Measurements from ENCODE around the gene RAMAC.
"Not testable (repeated sequence)": the region's sequence is repeated elsewhere in the genome, so short reads cannot be mapped to it uniquely, and the experiment has no call there.

The RAMAC gene

DNA sequence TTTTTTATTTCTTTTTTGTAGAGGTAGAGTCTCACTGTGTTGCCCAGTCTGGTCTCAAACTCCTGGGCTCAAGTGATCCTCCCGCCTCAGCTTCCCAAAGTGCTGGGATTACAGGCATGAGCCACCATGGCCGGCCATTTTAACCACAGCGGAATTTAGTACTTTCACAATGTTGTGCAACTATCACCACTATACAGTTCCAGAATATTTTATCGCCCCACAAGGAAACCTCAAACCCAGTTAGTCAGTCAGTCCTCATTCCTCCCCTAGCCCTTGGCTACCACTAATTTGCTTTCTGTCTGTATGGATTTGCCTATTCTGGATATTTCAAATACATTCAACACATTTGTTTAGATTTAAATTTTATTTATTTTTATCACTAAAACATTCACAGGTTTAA lies 17.9 kb upstream of the RAMAC start:
- DNase-seq (ENCODE audit: low spot score) = no peak

DNA sequence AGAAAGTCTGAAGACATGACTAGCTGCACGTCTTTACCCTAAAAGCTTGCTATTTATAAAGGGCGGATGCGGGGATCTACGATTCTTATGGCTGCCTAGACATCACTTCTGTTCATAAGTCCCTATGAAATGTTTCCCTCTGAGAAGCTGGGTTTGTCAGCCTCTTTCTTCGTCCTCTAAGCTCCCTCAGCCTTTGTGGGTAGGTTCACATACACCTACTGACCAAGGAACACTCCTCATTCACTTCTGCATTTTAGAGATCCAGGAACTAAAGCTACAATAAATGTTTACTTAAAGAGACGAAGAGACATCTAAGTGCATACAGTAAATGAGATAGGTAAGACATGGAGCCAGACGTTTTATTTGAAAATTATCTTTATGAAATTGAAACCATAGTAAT lies 16.7 kb upstream of the RAMAC start:
- no peak for DNase-seq (ENCODE audit: low spot score)

- DNase-seq (ENCODE audit: low spot score) = no peak
Measured at GRCh38 chr15:82970078-82970686, 15.8 kb upstream of the RAMAC start.

GRCh38 chr15:82970696-82971095 lies 15.3 kb upstream of the RAMAC start:
- DNase-seq (ENCODE audit: low spot score) = no peak

DNA sequence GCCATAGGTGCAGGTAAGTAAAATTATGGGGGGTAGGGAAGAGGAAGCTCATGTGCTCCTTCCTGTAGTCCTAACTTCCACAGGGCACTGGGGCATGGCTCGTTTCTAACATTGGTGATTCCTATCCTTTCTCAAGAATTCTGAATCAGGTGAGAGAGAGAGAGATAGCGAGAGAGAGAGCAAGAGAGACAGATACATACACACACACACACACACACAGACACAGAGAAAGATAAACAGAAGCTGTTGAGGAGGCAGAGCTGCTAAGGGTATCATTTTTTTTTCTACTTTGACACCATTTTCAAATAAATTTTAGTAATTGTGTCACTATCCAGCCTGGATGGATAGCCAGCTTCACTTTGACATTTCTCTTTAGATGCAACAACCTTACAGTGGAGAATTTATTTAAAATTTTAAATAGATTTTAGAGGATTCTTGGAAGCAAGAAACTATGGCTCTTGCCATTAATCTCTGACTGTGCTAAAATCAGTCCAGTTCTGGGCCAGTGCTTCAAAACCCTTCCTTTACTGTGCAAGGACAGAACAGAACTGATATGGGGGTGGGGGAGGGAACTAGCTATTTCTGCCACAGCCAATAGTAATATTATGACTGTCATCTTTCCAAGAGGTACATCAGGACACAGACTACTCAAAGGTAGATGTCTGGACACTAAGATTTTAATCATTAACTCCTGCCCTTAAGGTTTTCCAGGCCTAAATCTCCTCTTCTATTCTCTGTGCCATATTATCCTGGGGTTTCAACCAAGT lies 14.6 kb upstream of the RAMAC start:
- DNase-seq (ENCODE audit: low spot score) = no peak

GRCh38 chr15:82972990-82973389 lies 13.0 kb upstream of the RAMAC start:
- DNase-seq (ENCODE audit: low spot score) = no peak

DNA sequence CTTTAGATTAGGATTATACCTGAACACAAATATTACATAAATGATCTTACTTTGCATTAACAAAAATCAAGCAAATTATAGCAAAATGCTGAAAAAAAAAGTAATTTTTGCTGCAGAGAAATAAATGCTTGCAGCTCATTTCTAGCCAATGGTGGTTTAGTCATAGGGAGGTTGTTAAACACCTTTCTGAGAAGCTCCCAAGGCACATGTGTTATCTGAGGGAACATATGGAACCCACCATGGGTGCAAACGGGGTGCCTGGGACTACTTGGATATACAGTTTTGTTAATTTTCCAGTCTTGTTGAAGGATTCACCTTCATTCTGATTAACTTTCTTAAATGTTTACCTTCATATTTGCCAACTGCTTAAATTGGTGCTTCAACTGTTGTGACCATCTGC lies 8.9 kb upstream of the RAMAC start:
- no peak for DNase-seq (ENCODE audit: low spot score)

- DNase-seq (ENCODE audit: low spot score) = no peak
Measured at GRCh38 chr15:82978438-82978837, 7.6 kb upstream of the RAMAC start.

DNA sequence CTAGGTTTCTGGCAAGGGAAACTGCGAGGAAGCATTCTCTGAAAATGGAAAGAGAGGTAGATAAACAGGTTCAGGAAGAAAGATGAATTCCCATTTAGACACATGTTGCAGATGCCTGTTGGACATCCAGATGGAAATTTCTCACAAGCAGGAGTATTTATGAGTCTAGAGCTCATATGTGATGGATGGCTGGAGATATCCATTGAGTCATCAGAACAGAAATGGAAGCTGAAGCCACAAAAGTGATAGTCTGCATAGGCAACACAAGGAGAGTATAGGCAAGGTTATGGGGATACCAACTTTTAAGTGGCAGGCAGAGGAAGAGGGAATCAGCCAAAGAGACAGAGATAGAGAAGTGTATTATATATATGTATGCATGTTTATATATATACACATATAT lies 6.3 kb upstream of the RAMAC start:
- no peak for DNase-seq (ENCODE audit: low spot score)

- DNase-seq (ENCODE audit: low spot score) = no peak
Measured at GRCh38 chr15:82980981-82981380, 5.0 kb upstream of the RAMAC start.

DNA sequence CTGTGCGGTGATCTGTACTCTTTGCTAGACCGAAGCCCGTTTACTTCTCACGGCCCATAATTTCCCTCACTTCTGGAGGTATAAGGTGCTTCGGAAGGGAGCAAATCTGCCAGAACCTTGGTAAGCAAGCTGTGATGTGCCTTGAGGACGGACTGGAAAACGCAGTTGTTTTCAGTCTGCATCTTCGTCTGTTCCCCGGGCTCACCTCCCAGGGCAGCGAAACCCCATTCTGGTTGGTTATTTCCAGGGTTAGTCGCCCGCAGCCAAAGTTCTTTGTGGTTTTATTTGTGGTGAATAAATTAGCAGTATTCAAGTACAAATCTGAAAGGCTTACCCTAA lies 401 bp downstream of the RAMAC start:
- peak; percentile 53 for DNase-seq (ENCODE audit: low spot score)

DNA sequence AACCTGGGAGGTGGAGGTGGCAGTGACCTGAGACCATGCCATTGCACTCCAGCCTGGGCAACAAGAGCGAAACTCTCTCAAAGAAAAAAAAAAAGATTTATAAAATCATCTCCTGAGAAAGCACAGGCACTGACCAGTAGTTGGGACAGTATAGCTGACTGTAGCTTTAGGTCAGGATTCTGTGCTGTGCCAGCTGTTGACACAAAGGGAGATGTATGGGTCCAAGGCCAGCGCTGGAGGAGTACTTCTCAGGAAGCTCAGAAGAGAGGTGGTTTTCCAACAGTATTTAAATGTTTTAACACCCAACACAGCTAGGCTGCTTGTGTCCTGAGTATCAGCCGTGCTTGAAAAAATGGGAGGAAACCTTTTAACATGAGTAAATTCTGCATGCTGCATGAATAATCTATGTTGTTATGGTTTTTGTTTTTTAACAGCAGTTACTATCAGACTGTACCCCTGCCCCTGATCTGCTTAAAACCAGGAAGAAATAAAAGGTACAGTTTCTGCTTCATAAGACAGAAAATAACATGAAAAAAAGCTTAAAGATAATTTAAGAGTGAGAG lies 6.5 kb downstream of the RAMAC start:
- DNase-seq (ENCODE audit: low spot score) = no peak

GRCh38 chr15:82993144-82993543 lies 7.1 kb downstream of the RAMAC start:
- no peak for DNase-seq (ENCODE audit: low spot score)

DNA sequence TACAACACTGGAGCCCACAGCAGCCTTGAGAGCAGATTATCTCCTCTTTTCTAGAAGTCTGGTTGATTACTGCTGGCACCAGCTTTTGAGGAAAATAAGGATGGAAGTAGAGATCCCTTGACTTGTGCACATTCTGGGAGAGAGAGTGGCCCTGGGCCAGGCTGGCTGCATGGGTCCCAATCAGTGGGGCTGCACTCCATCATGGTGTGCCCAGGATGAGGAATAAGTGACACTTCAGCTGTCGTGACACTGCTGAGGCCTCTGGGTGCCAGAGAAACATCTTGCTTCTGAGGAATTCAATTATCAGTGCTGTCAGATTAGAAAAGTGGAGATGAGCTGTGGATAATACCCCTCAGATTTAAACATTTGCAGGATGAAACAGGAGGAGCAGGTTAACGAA lies 9.1 kb downstream of the RAMAC start:
- DNase-seq (ENCODE audit: low spot score) = no peak

DNA sequence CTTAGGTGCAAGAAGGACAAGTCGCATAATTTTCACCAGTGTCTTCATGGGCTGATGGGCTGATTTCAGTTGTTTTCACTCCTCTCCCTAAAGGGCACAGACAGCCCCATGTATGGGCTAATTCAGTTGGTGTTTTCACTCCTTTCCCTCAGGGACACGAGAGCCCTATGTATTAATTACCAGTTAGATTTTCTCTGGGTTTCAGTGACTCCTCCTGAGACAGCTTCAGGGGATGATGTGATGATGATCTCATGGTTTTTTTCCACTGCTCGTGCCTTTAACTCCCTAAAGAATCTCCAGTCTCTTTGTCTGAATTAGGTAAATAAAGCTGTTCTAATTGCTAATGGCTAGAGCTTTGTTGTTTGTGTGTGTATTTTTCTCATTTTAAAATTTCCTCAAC lies 9.9 kb downstream of the RAMAC start:
- DNase-seq (ENCODE audit: low spot score) = no peak

DNA sequence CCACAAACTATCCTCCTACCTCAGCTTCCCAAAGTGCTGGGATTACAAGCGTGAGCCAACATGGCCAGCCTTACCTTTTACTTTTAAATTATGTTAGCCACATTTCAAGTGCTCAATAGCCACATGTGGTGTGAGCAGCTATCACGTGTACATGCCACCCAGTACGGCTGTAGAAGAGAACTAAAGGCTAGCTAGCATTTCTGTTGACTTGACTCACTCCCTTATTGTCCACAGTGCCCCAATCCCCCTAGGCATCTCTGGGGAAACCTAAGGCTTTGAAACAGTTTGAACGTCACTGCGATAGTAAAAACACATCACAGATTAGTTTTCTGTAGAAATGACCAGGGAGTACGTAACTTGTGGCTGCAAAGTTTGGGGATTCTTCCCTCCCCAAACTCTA lies 13.4 kb downstream of the RAMAC start:
- DNase-seq (ENCODE audit: low spot score) = no peak

GRCh38 chr15:82999905-83000671 lies 14.1 kb downstream of the RAMAC start:
- peak; percentile 45 for DNase-seq (ENCODE audit: low spot score)

GRCh38 chr15:83000672-83001031 lies 14.6 kb downstream of the RAMAC start:
- DNase-seq (ENCODE audit: low spot score) = not testable (repeated sequence)

DNA sequence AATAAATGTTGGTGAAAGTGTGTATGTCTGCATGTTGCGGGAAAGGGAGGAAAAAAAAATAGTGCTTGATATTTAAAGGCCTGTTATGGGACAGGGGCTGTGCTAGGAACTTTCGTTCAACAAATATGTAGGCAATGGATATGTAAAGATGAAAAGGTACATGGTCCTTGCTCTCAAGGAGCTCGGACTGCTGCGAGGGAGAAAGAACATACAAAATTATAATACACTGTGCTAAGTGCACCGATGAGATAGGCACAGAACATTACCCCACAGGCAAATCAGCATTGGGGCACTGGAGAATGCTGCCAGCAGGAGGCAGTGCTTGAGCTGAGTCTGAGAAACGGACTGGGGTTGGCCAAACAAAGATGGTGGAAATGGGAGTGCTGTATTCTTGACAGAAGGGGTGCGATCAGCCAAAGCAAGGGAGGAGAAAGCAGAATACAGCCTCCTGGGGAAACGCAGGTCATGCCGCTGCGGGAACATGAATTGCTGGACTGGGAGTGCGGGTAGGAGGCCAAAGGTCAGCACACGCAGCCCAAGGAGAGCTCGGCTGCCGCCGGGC lies 24.8 kb downstream of the RAMAC start:
- DNase-seq (ENCODE audit: low spot score) = peak; percentile 79

DNA sequence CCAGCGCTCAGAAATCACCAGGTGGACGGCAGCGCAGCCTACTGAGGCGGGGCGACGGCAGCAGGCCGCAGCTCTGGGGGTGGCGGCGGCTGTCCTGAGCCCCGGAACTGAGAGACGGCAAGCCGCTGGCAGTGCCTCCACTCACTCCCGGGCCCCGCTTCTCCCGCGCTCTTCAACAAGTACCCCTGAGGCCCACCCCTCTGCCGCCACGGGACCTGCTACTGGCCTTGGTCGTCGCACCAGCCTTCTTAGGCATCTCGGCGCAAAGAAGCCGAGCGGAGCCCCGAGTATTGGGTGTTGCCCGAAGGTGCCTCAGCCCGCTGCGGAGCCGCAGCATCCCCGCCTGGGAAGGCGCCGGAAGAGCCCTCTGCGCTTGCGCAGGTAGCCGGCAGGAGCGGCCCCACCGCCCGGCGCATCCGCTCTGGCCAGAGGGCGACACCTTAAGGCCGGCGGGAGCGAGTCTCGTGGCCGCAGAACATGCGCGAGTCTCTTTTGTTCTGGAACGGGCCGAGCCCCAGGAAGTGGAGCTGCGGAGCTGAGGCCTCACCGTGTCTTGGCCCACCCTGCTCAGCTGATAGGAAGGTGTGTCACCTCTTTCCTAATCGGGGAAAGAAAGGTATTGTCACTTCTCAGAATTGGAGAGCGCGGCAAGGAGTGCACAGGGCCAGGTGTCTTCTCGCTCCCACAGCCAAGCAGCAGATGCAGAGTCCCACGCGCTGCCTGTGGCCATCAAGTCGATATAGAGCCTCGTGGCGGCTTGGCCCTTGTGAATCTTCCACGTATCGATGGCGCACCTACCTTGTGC lies 25.5 kb downstream of the RAMAC start, which contains the start of gene C15orf40:
TSS of gene C15orf40 (minus strand) at position 369 of the 805 bp plus-strand sequence. CDS start at position 337, 32 bp downstream.
- DNase-seq (ENCODE audit: low spot score) = peak; percentile 91

DNA sequence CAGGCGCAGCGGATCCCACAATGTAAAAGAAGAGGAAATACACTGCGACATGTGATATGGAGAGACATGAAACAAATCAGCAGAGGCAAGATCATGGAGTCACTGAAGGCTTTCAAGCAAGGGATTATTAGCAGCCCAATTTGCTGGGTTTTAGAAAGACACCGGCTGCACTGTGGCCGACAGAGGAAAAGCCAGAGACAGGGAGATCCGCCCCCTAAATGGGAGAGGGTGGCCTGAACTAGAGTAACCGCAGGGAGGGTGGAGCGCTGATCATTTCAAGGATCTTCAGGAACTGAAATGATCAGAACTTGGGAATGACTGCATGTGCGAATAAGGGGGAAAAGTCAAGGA lies 26.0 kb downstream of the RAMAC start:
- DNase-seq (ENCODE audit: low spot score) = no peak

DNA sequence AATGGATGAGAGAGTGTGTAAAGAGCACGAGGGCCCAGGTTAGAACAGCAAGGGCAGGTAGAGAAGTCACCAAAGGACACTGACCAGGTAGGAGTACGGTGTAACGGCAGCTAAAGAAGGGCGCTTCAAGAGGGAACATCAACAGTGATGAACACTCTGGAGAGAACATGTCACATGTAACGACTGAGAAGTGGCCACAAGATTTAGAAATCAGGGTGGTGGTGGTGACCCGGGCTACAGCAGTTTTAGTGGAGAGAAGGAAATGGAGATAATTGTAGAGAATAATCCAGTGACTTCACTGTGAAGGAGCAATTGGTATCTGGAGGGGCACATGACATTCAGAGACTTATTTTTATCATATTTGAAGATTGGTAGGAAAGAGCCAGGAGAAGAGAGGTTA lies 26.6 kb downstream of the RAMAC start:
- no peak for DNase-seq (ENCODE audit: low spot score)

Data from germinal center (tissue), 1 donor.